HepG2 (cell line): Measurements from ENCODE around the gene CTNNA1.

Source experiments
- ZNF333 ChIP-seq: sonication (generic); formaldehyde crosslinking; IDR thresholded peaks from 2 replicates; pipeline ENCODE4 v1.4.0; 2020; ENCODE audit warnings: mild to moderate bottlenecking, missing genetic modification reagents, borderline replicate concordance
- TF ChIP-seq, protein P1 (sequence below): sonication (generic); formaldehyde crosslinking; conservative IDR thresholded peaks from 2 replicates; pipeline ENCODE4 v1.4.0; 2020; ENCODE audit warnings: missing genetic modification reagents
- TF ChIP-seq, protein P2 (sequence below): sonication (generic); formaldehyde crosslinking; IDR thresholded peaks from 2 replicates; pipeline ENCODE4 v1.4.0; 2020; ENCODE audit warnings: missing genetic modification reagents
- TF ChIP-seq, protein P3 (sequence below): sonication (generic); formaldehyde crosslinking; IDR thresholded peaks from 2 replicates; pipeline ENCODE4 v1.4.0; 2020; ENCODE audit warnings: missing genetic modification reagents

DNA sequence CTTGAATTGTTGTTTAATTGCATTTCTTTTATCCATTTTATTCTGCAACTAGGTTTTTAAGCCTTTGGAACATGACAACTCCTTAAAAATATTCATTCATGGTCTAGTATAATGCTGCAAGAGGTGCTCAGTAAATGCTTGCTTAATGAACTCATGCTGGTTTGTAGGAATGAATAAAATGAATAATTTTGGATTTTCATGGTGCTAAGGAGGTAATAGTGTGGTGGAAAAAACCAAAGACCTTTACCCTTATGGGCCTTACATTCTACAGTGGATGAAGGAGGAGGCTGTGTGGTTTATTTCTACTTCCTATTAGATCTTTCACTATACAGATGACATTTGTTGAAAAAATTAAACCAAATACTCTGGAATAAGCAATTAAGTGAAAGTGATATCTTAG is 78.5 kb downstream of the CTNNA1 start:
- TF ChIP-seq, protein P1, sequence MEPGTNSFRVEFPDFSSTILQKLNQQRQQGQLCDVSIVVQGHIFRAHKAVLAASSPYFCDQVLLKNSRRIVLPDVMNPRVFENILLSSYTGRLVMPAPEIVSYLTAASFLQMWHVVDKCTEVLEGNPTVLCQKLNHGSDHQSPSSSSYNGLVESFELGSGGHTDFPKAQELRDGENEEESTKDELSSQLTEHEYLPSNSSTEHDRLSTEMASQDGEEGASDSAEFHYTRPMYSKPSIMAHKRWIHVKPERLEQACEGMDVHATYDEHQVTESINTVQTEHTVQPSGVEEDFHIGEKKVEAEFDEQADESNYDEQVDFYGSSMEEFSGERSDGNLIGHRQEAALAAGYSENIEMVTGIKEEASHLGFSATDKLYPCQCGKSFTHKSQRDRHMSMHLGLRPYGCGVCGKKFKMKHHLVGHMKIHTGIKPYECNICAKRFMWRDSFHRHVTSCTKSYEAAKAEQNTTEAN (CRISPR knock-in tag): no peak
- TF ChIP-seq, protein P2, sequence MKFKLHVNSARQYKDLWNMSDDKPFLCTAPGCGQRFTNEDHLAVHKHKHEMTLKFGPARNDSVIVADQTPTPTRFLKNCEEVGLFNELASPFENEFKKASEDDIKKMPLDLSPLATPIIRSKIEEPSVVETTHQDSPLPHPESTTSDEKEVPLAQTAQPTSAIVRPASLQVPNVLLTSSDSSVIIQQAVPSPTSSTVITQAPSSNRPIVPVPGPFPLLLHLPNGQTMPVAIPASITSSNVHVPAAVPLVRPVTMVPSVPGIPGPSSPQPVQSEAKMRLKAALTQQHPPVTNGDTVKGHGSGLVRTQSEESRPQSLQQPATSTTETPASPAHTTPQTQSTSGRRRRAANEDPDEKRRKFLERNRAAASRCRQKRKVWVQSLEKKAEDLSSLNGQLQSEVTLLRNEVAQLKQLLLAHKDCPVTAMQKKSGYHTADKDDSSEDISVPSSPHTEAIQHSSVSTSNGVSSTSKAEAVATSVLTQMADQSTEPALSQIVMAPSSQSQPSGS: no peak
- no peak for TF ChIP-seq ZNF333 (CRISPR knock-in tag)
- TF ChIP-seq, protein P3, sequence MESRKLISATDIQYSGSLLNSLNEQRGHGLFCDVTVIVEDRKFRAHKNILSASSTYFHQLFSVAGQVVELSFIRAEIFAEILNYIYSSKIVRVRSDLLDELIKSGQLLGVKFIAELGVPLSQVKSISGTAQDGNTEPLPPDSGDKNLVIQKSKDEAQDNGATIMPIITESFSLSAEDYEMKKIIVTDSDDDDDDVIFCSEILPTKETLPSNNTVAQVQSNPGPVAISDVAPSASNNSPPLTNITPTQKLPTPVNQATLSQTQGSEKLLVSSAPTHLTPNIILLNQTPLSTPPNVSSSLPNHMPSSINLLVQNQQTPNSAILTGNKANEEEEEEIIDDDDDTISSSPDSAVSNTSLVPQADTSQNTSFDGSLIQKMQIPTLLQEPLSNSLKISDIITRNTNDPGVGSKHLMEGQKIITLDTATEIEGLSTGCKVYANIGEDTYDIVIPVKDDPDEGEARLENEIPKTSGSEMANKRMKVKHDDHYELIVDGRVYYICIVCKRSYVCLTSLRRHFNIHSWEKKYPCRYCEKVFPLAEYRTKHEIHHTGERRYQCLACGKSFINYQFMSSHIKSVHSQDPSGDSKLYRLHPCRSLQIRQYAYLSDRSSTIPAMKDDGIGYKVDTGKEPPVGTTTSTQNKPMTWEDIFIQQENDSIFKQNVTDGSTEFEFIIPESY (CRISPR knock-in tag): no peak
